ENCODE results near the gene OR10H4.
"Not testable (repeated sequence)": the region's sequence is repeated elsewhere in the genome, so short reads cannot be mapped to it uniquely, and the experiment has no call there.

OR10H4 gene

GRCh38 chr19:15948223-15949058, at the start of gene OR10H4:
OR10H4 (plus strand) TSS chr19:15949008; CDS start chr19:15949008, 0 bp downstream.
- no peak for DNase-seq (ENCODE audit: low spot score)

- DNase-seq (ENCODE audit: low spot score): not testable (repeated sequence)
Measured at GRCh38 chr19:15899561-15899960, 49.2 kb upstream of the OR10H4 start.

- not testable (repeated sequence) for DNase-seq (ENCODE audit: low spot score)
Measured at GRCh38 chr19:15900032-15900431, 48.8 kb upstream of the OR10H4 start.

- DNase-seq (ENCODE audit: low spot score): no peak
Measured at GRCh38 chr19:15900504-15900903, 48.3 kb upstream of the OR10H4 start.

GRCh38 chr19:15902254-15902653, 46.6 kb upstream of the OR10H4 start:
- no peak for DNase-seq (ENCODE audit: low spot score)

GRCh38 chr19:15902898-15903297, 45.9 kb upstream of the OR10H4 start:
- DNase-seq (ENCODE audit: low spot score): not testable (repeated sequence)

GRCh38 chr19:15905026-15905425, 43.8 kb upstream of the OR10H4 start:
- no peak for DNase-seq (ENCODE audit: low spot score)

- DNase-seq (ENCODE audit: low spot score): no peak
Measured at GRCh38 chr19:15911599-15912235, 37.1 kb upstream of the OR10H4 start.

GRCh38 chr19:15913384-15913783, 35.4 kb upstream of the OR10H4 start:
- no peak for DNase-seq (ENCODE audit: low spot score)

GRCh38 chr19:15913830-15914229, 35.0 kb upstream of the OR10H4 start:
- no peak for DNase-seq (ENCODE audit: low spot score)

GRCh38 chr19:15915109-15915508, 33.7 kb upstream of the OR10H4 start:
- no peak for DNase-seq (ENCODE audit: low spot score)

- no peak for DNase-seq (ENCODE audit: low spot score)
Measured at GRCh38 chr19:15919243-15919642, 29.6 kb upstream of the OR10H4 start.

GRCh38 chr19:15922021-15922420, 26.8 kb upstream of the OR10H4 start:
- DNase-seq (ENCODE audit: low spot score): no peak

- no peak for DNase-seq (ENCODE audit: low spot score)
Measured at GRCh38 chr19:15923702-15924101, 25.1 kb upstream of the OR10H4 start.

GRCh38 chr19:15926484-15926883, 22.3 kb upstream of the OR10H4 start:
- DNase-seq (ENCODE audit: low spot score): no peak

GRCh38 chr19:15928321-15928720, 20.5 kb upstream of the OR10H4 start:
- no peak for DNase-seq (ENCODE audit: low spot score)

- DNase-seq (ENCODE audit: low spot score): not testable (repeated sequence)
Measured at GRCh38 chr19:15933761-15934331, 15.0 kb upstream of the OR10H4 start.

GRCh38 chr19:15934332-15935078, 14.3 kb upstream of the OR10H4 start, which contains the start of gene CYP4F11:
CYP4F11 (minus strand) TSS chr19:15934529; CDS start chr19:15934408, 121 bp downstream.
- no peak for DNase-seq (ENCODE audit: low spot score)

- DNase-seq (ENCODE audit: low spot score): no peak
Measured at GRCh38 chr19:15935167-15935702, 13.6 kb upstream of the OR10H4 start.

- DNase-seq (ENCODE audit: low spot score): no peak
Measured at GRCh38 chr19:15936173-15936572, 12.6 kb upstream of the OR10H4 start.

GRCh38 chr19:15936950-15937349, 11.9 kb upstream of the OR10H4 start:
- no peak for DNase-seq (ENCODE audit: low spot score)

- DNase-seq (ENCODE audit: low spot score): no peak
Measured at GRCh38 chr19:15937771-15938170, 11.0 kb upstream of the OR10H4 start.
